SH-SY5Y (cell line): Measurements from ENCODE around the gene KCTD1.

Experiments used
- GATA2 ChIP-seq: IDR thresholded peaks from 2 replicates; pipeline ENCODE4 v1.6.1; 2011; ENCODE audit warnings: mild to moderate bottlenecking, low read depth, low read length
- GATA3 ChIP-seq: IDR thresholded peaks from 2 replicates; pipeline ENCODE4 v1.6.1; 2011; ENCODE audit warnings: low read depth, mild to moderate bottlenecking, low read length, moderate library complexity

DNA sequence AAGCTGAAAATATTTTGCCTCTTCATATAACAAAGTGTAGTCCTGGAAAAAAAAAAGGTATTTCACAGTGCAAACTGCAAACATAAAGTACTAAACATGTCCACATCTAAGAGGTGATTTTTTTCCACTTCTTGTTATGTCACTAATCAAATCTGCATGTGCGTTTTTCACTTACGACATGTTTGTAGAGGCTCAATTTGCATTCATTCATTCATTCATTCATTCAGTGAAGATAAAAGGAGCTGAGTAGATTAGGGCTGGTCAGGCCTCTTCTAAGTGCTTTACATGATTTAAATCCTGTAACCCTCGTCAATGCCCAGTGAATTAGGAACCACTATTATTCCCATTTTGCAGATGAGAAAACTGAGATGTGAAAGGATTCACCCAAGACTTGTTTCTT is 88.5 kb downstream of the KCTD1 start:
- no peak for TF ChIP-seq GATA2
- TF ChIP-seq GATA3 = no peak
